LNCaP clone FGC (cell line): Measurements from ENCODE around the gene OR2A5.

ENCODE experiments used
- DNase-seq: peaks from one replicate; pipeline ENCODE4 v3.0.0-alpha.2; 2011; ENCODE audit warnings: low read depth
- H3K4me3 ChIP-seq: 2 replicates; pipeline ENCODE4 v1.5.1; 2011; ENCODE audit warnings: mild to moderate bottlenecking, low read depth, low read length, control low read depth
- TF ChIP-seq, protein P1 (sequence below): IDR thresholded peaks from 2 replicates; pipeline ENCODE4 v1.5.1; 2012; ENCODE audit warnings: mild to moderate bottlenecking; ENCODE audit not compliant: control insufficient read depth, insufficient read depth; ENCODE audit errors: extremely low read depth

The OR2A5 gene

GRCh38 chr7:144087230-144087629 is 38.5 kb downstream of the OR2A5 start:
- TF ChIP-seq, protein P1, sequence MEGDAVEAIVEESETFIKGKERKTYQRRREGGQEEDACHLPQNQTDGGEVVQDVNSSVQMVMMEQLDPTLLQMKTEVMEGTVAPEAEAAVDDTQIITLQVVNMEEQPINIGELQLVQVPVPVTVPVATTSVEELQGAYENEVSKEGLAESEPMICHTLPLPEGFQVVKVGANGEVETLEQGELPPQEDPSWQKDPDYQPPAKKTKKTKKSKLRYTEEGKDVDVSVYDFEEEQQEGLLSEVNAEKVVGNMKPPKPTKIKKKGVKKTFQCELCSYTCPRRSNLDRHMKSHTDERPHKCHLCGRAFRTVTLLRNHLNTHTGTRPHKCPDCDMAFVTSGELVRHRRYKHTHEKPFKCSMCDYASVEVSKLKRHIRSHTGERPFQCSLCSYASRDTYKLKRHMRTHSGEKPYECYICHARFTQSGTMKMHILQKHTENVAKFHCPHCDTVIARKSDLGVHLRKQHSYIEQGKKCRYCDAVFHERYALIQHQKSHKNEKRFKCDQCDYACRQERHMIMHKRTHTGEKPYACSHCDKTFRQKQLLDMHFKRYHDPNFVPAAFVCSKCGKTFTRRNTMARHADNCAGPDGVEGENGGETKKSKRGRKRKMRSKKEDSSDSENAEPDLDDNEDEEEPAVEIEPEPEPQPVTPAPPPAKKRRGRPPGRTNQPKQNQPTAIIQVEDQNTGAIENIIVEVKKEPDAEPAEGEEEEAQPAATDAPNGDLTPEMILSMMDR: no peak
- H3K4me3 ChIP-seq: no peak overlapping the region
- DNase-seq: no peak

- no peak for DNase-seq
- no peak overlapping the region for H3K4me3 ChIP-seq
Observed at GRCh38 chr7:144090667-144091066, 41.9 kb downstream of the OR2A5 start.

GRCh38 chr7:144098776-144099175 is 50.0 kb downstream of the OR2A5 start:
- no peak overlapping the region for H3K4me3 ChIP-seq
- no peak for DNase-seq
- TF ChIP-seq, protein P1: no peak

More at GRCh38 chr7:144090667-144091066, 41.9 kb downstream of the OR2A5 start:
- TF ChIP-seq, protein P1: no peak

DNA sequence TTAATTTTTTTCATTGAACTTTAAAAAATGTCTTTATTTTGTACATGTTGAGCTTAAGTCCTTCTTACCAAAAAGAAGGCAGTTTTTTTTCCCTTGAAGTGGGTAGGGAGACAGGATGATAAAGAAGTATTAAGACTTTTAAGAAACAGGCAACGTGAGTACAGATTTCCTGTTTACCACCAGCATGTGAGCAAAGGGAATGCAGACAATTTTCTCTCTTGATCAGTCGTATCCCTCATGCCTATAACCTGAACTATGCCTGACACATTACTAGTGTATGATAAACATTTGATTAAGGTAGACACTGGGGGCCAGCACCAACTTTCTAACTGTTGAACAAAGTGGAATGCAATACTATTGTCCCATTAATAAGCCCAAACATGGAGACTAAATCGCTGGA is 51.9 kb downstream of the OR2A5 start:
- TF ChIP-seq, protein P1: no peak
- no peak for DNase-seq
- no peak overlapping the region for H3K4me3 ChIP-seq

GRCh38 chr7:144102041-144102440 is 53.3 kb downstream of the OR2A5 start:
- no peak overlapping the region for H3K4me3 ChIP-seq
- DNase-seq: no peak
- TF ChIP-seq, protein P1: no peak

- no peak for DNase-seq
- TF ChIP-seq, protein P1: no peak
Observed at GRCh38 chr7:144105211-144105610, 56.5 kb downstream of the OR2A5 start.

More at GRCh38 chr7:144105211-144105610, 56.5 kb downstream of the OR2A5 start:
- no peak overlapping the region for H3K4me3 ChIP-seq
